ENCODE results near the gene ADIPOR2. TPM values are rescaled to one million over a fixed set of nuclear protein-coding genes. Genes with fewer than 3 reads are reported as not detected.

ADIPOR2 gene
- total and polyA plus RNA-seq, 11 donors, result 17.7 to 52.5 (median 36.7) TPM

DNA sequence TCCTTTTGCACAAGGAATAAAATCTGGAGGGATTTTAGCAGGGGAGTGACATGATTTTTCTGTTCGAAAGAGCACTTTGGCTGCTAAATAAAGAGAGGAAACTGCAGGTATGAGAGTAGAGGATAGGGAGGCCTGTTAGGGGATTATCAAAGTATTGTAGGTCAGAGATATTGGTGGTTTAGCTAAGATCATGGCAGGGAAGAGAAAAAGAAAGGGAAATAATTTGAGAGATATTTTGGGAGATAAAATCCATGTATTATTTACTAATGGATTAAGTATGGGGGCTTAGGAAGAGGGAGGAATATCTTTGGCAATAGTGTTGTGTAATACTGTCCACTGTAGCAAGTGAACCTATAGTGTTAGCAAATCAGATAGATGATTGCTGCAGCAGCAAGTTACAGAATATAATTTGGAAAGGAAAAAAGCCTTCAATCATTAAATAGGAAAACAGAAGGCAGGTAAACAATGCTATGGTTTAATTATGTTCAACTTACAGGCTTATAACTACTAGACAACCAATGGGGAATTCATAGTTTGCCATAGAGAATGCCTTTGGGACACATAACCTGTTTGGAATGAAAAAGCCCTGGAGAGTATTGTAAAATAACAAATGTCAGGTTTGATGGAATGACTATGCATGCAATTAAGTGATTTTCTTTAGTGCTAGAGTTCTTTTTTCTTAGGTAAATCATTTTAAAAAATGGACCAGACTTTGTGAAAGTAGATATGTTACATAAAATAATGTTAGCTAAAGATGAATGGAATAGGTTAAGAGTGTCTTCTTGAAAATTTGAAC is 50.5 kb downstream of the ADIPOR2 start:
- H3K4me1 ChIP-seq, result peaks cover 0 to 56% (median 30%) of the 10 kb centered on the region in 12 donors
- H3K36me3 ChIP-seq, result peaks cover 0 to 6% (median 0%) of the 10 kb centered on the region in 9 donors
- H3K27me3 ChIP-seq, result no peaks in the 10 kb centered on the region
- DNase-seq (no peak), ATAC-seq (no peak)
- WGBS, 4 donors, result 0 to 34% (median 0%) methylated on average over 1 of the region's 1 CpG
- intact Hi-C loops (cut with DNase I), result no loop called here
- no peaks in the 10 kb centered on the region for H3K9me3 ChIP-seq
- H3K27ac ChIP-seq, result no peak overlapping the region
- H3K4me3 ChIP-seq, result no peak overlapping the region
- no peak for TF ChIP-seq CTCF (IDR thresholded peaks at IDR 0.05)
- no peak for TF ChIP-seq POLR2A (IDR thresholded peaks at IDR 0.05)

GRCh38 chr12:1744932-1745331 is 54.1 kb downstream of the ADIPOR2 start:
- Histone ChIP-seq H3K4me1 (peaks cover 0 to 33% (median 13%) of the 10 kb centered on the region in 12 donors), H3K9me3 (peaks cover 0 to 24% (median 6%) of the 10 kb centered on the region in 12 donors), H3K4me3 (no peak overlapping the region), H3K27me3 (no peaks in the 10 kb centered on the region), H3K36me3 (peaks cover 0 to 6% (median 0%) of the 10 kb centered on the region in 9 donors), H3K27ac (no peak overlapping the region)
- intact Hi-C loops (cut with DNase I), result no loop called here
- WGBS, 4 donors, result 95 to 99% (median 97%) methylated on average over 2 of the region's 2 CpGs
- ATAC-seq (no peak), DNase-seq (no peak)
- TF ChIP-seq CTCF (IDR thresholded peaks at IDR 0.05) (no peak), POLR2A (IDR thresholded peaks at IDR 0.05) (no peak)

- DNase-seq, result no peak
- no peaks in the 10 kb centered on the region for H3K27me3 ChIP-seq
- no peak for ATAC-seq
- peaks cover 0 to 6% (median 0%) of the 10 kb centered on the region in 9 donors for H3K36me3 ChIP-seq
- H3K27ac ChIP-seq, result no peak overlapping the region
- TF ChIP-seq POLR2A (IDR thresholded peaks at IDR 0.05) (no peak), CTCF (IDR thresholded peaks at IDR 0.05) (no peak)
- intact Hi-C loops (cut with DNase I), result no loop called here
- H3K9me3 ChIP-seq, result peaks cover 0 to 24% (median 6%) of the 10 kb centered on the region in 12 donors
- no peak overlapping the region for H3K4me3 ChIP-seq
- peaks cover 0 to 10% (median 2%) of the 10 kb centered on the region in 12 donors for H3K4me1 ChIP-seq
- 94 to 100% (median 98%) methylated on average over 2 of the region's 2 CpGs for WGBS, 4 donors
Measured at GRCh38 chr12:1747609-1748008, 56.7 kb downstream of the ADIPOR2 start.

DNA sequence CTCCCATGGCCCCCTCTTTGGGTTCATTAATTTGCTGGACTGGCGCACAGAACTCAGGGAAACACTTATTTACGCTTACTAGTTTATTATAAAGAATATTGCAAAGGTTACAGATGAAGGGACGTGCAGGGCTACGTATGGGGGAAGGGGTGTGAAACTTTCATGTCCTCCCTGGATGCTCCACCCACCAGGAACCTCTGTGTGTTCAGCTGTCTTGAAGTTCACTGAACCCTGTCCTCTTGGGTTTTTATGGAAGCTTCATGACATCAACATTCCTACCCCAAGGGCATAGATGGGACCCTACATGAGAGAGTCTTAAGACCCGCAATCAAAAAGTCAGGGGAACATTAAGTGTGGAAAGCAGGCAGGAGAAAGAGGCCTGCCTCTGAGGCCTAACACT is 58.1 kb downstream of the ADIPOR2 start:
- WGBS, 4 donors, result 91 to 96% (median 93%) methylated on average over 5 of the region's 5 CpGs
- Histone ChIP-seq H3K27me3 (no peaks in the 10 kb centered on the region), H3K9me3 (peaks cover 0 to 24% (median 6%) of the 10 kb centered on the region in 12 donors), H3K4me1 (peaks cover 0 to 10% (median 3%) of the 10 kb centered on the region in 12 donors), H3K27ac (no peak overlapping the region), H3K36me3 (peaks cover 0 to 7% (median 0%) of the 10 kb centered on the region in 9 donors), H3K4me3 (no peak overlapping the region)
- TF ChIP-seq POLR2A (IDR thresholded peaks at IDR 0.05), result no peak
- TF ChIP-seq CTCF (IDR thresholded peaks at IDR 0.05), result no peak
- intact Hi-C loops (cut with DNase I), result no loop called here
- DNase-seq, result no peak
- no peak for ATAC-seq
